HG02840 (cell line): ENCODE results near the gene STUM.
"Not testable (repeated sequence)": the region's sequence is repeated elsewhere in the genome, so short reads cannot be mapped to it uniquely, and the experiment has no call there.

ENCODE experiments used
- ATAC-seq: cut with Tn5 transposase; IDR thresholded peaks from one replicate; pipeline ENCODE4 v1.9.1; 2021; ENCODE audit warnings: mild to moderate bottlenecking, moderate library complexity, moderate number of reproducible peaks; ENCODE audit not compliant: unreplicated experiment, low FRiP score

The STUM gene

GRCh38 chr1:226601456-226601855, 52.9 kb downstream of the STUM start:
- no peak for ATAC-seq

DNA sequence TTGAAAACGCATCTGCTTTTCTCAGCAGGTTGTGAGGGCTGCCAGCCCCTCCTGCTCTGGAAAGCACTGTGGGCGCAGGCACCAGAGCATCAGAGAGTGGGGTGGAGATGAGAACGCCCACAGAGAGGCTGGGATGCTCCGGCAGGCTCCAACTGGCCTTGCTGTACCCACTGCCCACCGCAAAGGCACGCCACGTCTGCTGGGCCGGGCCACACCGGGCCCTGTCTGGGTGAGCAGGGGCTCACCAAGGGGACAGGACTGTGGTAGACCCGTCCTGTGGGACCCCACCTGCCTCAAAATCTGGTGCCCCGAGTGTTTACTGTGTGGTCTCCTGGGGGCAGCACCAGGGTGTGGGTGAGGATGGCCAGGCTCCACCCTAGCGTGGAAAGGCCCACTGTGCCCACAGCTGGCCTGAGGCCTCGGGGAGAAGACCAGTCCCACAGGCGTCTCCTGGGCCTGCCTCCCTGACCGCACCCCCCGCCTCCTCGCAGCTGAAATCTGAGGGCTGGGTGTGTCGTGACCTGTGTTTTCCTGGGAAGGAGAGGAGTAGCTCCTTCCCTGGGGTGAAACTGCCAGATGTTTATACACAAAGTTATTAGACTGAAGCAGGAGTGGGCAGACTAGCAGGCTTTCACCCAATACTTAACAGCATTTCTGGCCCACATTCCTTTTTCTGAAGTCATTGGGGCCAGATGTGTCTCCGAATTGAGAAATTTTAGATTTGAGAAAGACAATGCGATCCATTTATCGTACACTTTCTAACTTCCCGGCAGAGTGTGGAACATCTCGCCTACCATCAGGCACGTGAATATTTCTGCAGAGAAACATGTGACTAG, 53.8 kb downstream of the STUM start:
- ATAC-seq: no peak

DNA sequence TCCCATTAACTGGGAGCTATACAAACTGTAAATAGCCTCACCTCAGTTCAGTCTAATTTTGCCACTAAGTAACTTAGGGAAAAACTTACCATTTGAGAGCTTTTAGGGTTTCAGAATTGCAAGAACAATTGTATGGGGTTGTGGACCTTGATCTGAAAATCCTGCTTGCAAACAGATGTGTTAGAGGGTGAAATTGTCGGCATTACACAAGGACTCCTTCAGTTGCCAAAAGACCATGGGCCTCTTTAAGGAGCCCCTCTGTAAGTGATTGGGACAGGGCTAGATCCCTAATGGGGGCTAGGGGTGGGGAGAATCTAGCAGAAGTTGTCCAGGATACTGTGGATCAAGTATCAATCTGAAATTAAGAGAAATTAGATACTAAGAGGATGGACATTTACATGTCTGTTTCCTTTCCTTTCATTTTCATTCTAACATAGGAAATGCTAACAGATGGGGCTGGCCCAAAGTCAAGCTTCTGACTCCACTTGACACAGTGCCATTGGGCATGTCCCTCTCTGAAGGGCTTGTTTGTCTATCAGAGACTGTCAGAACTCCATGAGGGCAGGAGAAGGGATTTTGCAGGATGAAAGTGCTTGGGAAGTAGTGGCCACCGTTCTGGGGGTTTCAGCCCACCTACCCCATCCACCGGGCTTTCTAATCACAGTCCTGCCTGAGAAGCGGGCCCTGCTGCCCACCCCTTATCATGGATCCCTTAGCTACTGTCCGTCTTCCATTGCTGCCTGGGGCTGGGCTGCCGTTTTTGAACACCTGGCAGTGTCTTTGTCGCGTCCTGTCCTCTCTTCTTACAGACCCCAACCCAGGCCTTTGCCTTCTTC, 54.7 kb downstream of the STUM start:
- ATAC-seq: no peak

GRCh38 chr1:226603858-226604559, 55.4 kb downstream of the STUM start:
- ATAC-seq: no peak

- no peak for ATAC-seq
Measured at GRCh38 chr1:226604560-226605317, 56.2 kb downstream of the STUM start.

GRCh38 chr1:226605318-226605950, 56.9 kb downstream of the STUM start:
- no peak for ATAC-seq

- no peak for ATAC-seq
Measured at GRCh38 chr1:226606311-226607267, 58.0 kb downstream of the STUM start.

- ATAC-seq: no peak
Measured at GRCh38 chr1:226607268-226607660, 58.7 kb downstream of the STUM start.

- no peak for ATAC-seq
Measured at GRCh38 chr1:226607821-226608220, 59.3 kb downstream of the STUM start.

DNA sequence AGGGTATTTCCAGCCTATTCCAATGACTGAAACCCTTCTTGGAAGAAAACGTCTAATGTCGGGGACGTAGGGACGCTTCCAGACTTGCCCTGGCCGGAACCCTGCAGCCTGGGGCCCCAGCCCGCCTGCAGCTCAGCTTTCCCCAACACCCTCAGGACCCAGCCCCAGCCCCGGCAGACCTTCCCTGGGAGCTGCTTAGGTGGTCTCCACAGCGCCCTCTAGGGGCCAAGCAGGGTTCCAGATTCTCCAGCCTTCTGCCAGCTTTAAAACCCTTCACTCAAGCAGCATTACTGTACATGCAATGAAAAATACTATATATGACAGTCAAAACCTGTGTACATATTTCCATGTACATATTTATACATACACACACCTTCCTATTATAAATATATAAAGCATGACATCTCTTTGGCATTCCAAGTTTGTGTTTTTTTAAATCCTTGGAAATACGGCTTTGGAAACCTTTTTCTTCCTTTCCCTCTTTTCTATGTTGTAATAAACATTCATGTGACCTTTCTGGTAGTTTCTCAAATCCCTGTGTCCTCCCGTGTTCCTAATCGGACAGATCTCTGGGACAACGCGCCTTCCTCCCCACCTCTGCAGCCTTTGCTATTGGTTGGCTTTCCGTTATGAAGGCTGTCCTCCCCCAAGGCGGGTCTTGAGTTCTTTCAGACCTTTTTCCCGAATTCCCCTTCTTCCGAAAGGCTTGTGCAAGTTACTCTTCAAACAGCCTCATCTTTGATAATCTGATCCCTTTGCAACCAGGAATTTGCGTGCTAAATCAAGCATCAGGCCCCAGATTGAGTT, 60.3 kb downstream of the STUM start:
- ATAC-seq: no peak

DNA sequence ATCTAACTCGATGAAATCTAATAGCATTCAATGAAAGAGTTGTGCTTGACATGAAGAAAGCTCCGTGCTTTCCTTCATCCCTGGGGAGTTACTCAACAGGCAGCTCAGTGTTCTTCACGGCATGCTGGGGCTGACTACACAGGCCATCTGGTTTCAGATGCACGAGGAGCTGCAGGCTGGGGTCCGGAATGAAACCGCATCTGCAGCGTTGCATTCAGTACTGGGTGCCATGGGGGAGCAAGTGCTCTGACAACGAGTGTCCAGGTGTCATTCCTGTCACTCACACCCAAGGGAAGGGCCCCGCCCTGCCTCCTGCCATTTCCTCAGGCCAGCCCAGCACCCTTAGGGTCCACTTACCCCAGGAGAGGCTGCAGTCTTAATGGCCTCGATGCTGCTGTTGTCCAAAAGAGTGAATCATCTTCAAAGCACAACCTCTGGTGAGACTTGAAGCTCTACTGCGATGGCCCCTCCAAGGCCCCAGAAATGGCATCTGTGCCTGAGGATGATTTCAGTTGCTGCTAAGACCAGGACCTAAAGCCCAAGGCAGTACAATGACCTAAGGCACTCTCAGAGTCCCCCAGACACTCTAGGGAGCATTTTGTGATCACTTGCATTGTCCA, 61.4 kb downstream of the STUM start:
- ATAC-seq: no peak

DNA sequence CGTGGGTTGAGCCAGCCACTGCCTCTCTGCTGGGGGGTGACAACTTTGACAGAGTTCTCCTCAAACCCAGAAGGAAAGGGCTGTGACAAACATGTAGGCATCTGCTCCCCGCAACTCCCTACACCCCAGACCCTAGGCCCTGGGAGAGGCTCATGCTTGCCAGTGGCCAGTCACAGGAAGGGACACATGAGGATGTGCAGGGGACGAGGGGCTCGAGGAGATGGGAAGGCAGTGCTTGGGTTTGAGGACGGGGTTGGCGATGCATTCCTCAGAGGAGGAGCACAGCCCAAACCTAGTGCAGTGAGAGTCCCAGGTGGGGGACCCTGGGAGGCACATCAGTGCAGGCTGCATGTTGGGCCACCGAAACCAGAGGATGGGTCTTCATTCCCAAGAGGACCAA, 62.1 kb downstream of the STUM start:
- no peak for ATAC-seq

DNA sequence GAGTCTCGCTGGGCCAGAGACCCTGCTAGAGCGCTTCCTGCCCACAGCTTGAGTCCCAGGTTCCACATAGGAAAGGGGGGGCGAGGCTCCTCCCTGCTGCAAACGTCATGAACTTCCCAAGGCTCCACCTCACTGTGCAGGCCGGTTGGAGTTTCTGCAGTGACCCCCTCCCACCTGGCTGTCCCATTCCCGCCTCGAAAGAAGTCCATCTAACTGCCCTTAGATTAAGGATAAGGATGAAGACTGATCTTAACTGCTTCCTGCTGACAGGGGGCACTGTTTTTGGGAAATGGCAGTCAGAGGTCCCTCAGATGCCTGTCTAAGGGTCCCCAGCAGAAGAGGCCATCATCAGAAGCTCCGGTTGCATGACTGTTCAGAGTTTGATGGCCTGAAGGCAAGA, 62.7 kb downstream of the STUM start:
- no peak for ATAC-seq

- not testable (repeated sequence) for ATAC-seq
Measured at GRCh38 chr1:226611980-226612379, 63.4 kb downstream of the STUM start.

- no peak for ATAC-seq
Measured at GRCh38 chr1:226615876-226616275, 67.3 kb downstream of the STUM start.

- no peak for ATAC-seq
Measured at GRCh38 chr1:226616636-226617035, 68.1 kb downstream of the STUM start.

DNA sequence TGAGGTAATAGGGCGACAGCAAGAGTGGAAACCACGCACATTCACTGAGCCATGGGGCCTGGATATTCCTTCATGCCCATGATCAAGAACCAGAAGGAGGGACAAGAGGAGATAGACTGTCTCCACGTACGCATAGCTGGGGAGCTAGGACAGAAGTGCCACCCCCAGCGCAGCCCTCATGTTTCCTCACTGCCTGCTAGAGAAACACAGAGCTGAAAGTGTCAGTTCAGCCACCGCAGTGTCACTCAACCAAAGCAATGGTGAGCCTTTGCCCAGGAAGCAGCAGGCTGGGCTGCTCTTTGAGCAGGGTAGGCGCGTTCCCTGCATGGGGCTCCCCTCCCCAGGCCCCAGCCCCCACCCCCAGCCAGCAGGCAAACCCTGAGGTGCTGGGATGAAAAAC, 68.5 kb downstream of the STUM start:
- no peak for ATAC-seq
